ENCODE data around the gene TMEM120A.
A peak's percentile ranks its signal among the peaks of the same experiment; 100 is the strongest.

Gene TMEM120A

DNA sequence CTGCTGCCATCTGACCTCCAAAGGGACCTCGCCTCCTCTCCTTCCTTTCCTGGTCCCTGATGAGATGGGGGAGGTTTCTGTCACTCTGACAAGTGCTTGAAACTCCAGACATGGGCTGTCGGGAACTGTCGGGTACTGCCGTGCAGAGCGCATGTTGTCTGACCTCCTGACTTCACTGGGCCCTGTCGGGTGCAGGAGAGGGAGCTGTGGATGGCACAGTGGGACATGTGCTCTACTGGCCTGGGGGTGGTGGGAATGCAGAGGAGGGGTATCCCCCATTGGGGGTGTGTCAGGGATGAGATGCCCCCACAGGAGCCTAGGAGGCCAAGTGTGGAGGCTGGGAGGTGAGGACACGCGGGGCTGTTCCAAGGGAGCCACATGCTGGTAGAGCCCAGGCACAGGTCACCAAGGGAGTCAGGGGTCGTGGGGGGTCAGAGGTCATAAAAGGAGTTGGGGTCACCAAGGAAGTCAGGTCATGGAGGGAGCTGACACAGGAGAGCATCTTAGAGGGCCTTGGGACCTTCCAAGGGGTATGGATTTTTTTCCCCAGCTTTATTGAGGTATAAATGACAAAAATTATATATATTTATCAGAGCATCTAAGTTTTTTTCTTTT is 30.9 kb downstream of the TMEM120A start:
- Histone ChIP-seq H4K20me1 (peaks cover 25% of the 10 kb centered on the region), H3K36me3 (peaks cover 64% of the 10 kb centered on the region), H3K4me3 (no peak overlapping the region), H3K9ac (no peak overlapping the region), H3K4me2 (no peak overlapping the region), H3K27me3 (no peaks in the 10 kb centered on the region), H3K9me3 (no peaks in the 10 kb centered on the region), H3K4me1 (peaks cover 38% of the 10 kb centered on the region), H3K27ac (no peak overlapping the region)
- no peak for TF ChIP-seq Cebpa-rat (IDR thresholded peaks at IDR 0.05)

DNA sequence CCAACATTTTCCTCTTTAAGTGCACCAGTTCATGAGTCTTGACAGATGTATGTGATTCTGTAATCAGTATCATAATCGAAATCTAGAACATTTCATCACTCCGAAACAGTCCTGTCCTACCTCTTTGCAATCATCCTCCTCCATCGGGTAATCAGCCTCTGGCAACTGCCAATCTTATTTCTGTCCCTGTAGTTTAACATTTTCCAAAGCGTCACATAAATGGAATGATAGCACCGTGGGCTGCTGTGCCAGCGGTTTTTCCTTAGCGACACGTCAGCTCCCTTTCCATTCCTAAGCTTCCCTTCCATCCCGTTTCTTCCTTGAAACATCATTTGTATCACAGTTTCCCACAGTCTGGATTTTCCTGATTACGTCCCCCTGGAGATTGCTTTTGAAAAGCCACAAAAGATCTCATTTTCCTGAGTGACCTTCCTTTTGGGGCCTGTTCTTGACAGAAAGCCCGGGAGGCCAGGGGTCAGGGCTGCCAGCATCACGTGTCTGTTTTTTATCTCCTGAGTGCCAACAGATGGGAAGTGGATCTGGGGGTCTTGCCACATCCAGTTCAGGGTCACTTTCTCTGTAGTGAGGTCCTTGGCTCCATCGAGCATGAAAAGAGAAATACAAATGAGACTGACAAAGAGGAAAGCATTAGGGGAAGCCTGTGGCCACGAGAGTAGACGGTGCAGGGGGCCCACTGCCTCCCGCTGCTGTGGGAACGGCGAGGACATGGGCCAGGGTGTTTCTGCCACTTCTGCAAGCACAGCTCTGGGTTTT is 31.6 kb downstream of the TMEM120A start:
- Histone ChIP-seq H4K20me1 (peaks cover 24% of the 10 kb centered on the region; the same call in 1 of the 2 replicates), H3K27ac (no peak overlapping the region), H3K27me3 (no peaks in the 10 kb centered on the region), H3K36me3 (peaks cover 64% of the 10 kb centered on the region), H3K4me1 (peaks cover 37% of the 10 kb centered on the region), H3K9me3 (no peaks in the 10 kb centered on the region), H3K9ac (no peak overlapping the region), H3K4me3 (no peak overlapping the region), H3K4me2 (no peak overlapping the region)
- no peak for TF ChIP-seq Cebpa-rat (IDR thresholded peaks at IDR 0.05)

DNA sequence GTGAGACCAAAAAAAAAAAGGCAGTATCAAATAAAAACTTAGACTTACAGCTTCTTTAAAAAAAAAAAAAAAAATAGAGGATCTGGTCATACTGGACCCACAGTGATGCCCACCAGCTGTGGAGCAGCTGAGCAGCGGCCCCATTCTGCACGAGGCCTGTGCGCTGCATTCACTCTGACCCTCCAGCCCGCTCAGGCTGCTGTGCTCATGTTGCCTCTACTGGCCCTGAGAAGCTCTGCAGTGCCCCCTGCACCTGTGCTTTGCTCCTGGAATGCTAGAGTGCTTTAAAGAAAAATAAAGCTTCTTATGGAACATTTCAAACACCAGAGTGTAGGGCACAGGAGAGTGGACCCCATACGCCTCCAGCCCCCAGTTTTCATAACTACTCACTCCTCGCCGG is 33.2 kb downstream of the TMEM120A start:
- no peak for TF ChIP-seq Cebpa-rat (IDR thresholded peaks at IDR 0.05)
- Histone ChIP-seq H3K4me1 (peaks cover 27% of the 10 kb centered on the region), H3K9me3 (no peaks in the 10 kb centered on the region), H3K4me2 (no peak overlapping the region), H4K20me1 (peaks cover 22% of the 10 kb centered on the region), H3K27me3 (no peaks in the 10 kb centered on the region), H3K9ac (no peak overlapping the region), H3K27ac (no peak overlapping the region), H3K4me3 (no peak overlapping the region), H3K36me3 (peaks cover 70% of the 10 kb centered on the region)

DNA sequence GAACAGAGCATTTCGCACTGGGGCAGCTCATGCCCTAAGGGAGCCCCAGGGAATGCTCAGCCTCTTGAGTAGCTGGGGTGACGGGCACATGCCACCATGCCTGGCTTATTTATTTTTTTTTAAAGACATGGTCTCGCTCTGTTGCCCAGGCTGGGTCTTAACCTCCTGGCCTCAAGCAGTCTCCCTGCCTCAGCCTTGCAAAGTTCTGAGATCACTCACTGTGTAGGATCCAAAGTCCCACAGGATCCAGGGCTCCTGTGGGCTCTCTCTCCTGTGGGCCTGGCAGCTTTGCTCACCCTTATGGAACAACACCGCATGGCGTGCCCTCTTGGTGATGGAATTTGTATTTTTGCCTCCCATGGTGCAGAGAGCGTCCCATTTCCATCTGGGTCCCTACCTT is 34.0 kb downstream of the TMEM120A start:
- Histone ChIP-seq H3K9ac (no peak overlapping the region), H3K4me2 (peak overlapping the region; percentile 21; the same call in 1 of the 2 replicates), H3K36me3 (peaks cover 72% of the 10 kb centered on the region), H3K27ac (no peak overlapping the region), H3K4me3 (no peak overlapping the region), H3K9me3 (no peaks in the 10 kb centered on the region), H3K27me3 (no peaks in the 10 kb centered on the region), H4K20me1 (peaks cover 26% of the 10 kb centered on the region), H3K4me1 (peaks cover 24% of the 10 kb centered on the region)
- no peak for TF ChIP-seq Cebpa-rat (IDR thresholded peaks at IDR 0.05)

DNA sequence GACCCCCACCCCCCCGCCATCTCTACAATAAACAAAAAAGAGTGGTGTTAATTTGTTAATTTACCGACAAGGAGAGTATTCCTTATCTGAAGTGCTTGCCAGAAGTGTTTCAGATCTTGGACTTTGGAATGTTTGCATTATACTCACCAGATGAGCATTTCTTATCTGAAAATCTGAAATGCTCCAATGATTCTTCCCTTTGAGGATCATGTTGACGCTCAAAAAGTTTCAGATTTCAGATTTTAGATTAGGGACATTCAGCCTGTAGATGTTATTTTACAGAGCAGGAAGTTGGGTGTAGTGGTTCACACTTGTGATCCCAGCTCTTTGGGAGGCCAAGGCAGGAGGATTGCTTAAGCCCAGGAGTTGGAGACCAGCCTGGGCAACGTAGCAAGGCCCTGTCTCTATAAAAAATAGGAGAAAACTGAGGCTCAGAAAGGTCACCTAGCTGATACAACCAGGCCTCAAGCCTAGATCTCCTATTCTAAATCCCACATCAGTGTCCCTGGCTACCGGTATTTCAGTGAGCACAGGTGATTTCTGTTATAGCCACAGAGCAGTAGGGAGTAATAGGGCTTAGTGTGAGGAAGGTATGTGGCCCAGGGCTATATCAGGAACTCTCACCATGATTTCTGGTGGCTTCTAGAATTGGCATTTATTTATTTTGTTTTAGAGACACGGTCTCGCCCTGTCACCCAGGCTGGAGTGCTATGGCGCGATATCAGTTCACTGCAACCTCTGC is 35.4 kb downstream of the TMEM120A start:
- peaks cover 40% of the 10 kb centered on the region for H4K20me1 ChIP-seq
- no peak overlapping the region for H3K4me2 ChIP-seq
- no peak for TF ChIP-seq Cebpa-rat (IDR thresholded peaks at IDR 0.05)
- no peak overlapping the region for H3K27ac ChIP-seq
- H3K27me3 ChIP-seq = no peaks in the 10 kb centered on the region
- no peak overlapping the region for H3K4me3 ChIP-seq
- peaks cover 30% of the 10 kb centered on the region for H3K4me1 ChIP-seq
- H3K9ac ChIP-seq = no peak overlapping the region
- peaks cover 80% of the 10 kb centered on the region for H3K36me3 ChIP-seq
- H3K9me3 ChIP-seq = no peaks in the 10 kb centered on the region

DNA sequence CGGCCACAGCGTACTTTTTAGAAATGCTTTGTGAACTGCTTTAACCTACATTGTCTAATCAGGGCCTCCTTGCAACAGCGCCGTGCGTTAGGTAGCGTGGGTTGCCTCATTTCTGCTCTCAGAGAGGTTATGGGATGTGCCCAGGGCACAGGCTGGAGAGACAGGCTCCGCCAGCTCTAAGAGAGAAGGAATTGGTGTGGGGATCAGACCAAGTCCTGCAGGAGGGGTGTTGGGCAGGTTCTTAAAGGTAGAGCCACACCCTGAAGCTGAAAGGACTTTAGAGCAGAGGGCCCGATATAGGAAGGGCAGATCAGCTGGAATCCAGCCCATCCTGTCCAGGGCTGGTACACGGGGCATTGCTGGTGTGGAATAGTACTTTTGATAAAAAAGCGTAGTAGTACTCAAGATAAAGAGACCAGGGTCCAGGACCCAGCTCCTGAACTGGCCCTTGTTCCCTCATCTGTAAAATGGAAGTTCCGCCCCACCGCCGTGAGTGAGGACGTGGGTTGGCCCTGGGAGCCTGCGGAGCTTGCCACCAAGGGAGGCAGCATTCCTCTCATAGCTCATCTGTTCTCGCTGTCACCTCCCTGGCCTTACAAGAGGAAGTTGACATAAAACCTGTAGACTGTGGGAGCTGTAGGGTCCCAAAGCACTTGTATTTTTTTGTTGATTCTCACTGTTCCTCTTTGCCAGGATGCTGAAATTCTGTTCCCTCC is 37.2 kb downstream of the TMEM120A start:
- no peak overlapping the region for H3K4me3 ChIP-seq
- TF ChIP-seq Cebpa-rat (IDR thresholded peaks at IDR 0.05) = no peak
- peaks cover 80% of the 10 kb centered on the region for H3K36me3 ChIP-seq
- no peaks in the 10 kb centered on the region for H3K9me3 ChIP-seq
- no peak overlapping the region for H3K27ac ChIP-seq
- H3K27me3 ChIP-seq = no peaks in the 10 kb centered on the region
- peaks cover 40% of the 10 kb centered on the region for H4K20me1 ChIP-seq
- H3K4me2 ChIP-seq = no peak overlapping the region
- peaks cover 22% of the 10 kb centered on the region for H3K4me1 ChIP-seq
- H3K9ac ChIP-seq = no peak overlapping the region

DNA sequence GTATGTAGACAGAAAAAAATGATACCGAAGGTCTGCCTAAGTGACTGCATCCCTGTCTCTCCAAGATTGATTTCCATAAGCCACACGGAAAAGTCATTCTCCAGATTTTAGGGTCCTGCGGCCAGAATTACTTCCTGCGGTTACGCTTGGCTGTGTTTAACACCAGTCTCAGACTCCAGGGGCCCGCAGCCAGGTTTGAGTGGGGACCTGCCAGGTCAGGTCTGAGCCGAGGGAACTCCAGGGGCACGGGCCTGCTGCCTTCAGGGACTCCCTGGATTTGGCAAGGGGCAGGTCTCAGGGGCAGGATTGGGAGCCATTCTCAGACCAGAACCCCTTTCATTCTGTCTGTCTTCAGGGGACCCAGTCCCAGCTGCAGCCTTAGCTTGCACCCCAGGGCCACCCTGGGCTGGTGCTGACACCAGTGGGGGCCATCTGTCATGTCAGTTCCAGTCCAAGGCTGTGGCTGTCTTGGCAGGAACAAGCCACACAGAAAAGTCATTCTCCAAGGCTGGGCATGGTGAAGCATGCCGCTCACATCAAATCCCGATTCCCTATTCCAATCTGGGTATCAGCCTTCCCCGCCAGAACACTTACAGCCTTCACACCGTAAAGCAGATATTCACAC is 39.0 kb downstream of the TMEM120A start:
- Histone ChIP-seq H3K4me3 (no peak overlapping the region), H4K20me1 (peaks cover 38% of the 10 kb centered on the region), H3K9ac (no peak overlapping the region), H3K4me1 (peaks cover 16% of the 10 kb centered on the region), H3K27me3 (no peaks in the 10 kb centered on the region), H3K27ac (no peak overlapping the region), H3K36me3 (peaks cover 67% of the 10 kb centered on the region), H3K9me3 (no peaks in the 10 kb centered on the region), H3K4me2 (peak overlapping the region; percentile 32)
- no peak for TF ChIP-seq Cebpa-rat (IDR thresholded peaks at IDR 0.05)

DNA sequence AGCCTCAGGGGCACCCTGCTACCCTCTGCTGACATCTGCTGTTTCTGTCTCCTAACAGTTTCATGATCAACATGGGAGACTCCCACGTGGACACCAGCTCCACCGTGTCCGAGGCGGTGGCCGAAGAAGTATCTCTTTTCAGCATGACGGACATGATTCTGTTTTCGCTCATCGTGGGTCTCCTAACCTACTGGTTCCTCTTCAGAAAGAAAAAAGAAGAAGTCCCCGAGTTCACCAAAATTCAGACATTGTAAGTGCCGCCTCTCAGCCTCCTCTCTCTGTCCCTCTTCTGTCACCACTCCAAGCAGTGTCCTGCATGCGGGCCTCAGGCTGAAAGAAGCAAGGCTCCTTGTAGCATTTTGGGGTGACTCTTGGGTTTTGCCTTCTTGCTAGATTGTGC is 40.5 kb downstream of the TMEM120A start:
- Histone ChIP-seq H3K36me3 (peaks cover 56% of the 10 kb centered on the region), H3K9ac (no peak overlapping the region), H3K4me2 (no peak overlapping the region), H4K20me1 (peaks cover 50% of the 10 kb centered on the region), H3K27ac (no peak overlapping the region), H3K4me1 (peaks cover 9% of the 10 kb centered on the region), H3K4me3 (no peak overlapping the region), H3K27me3 (no peaks in the 10 kb centered on the region), H3K9me3 (no peaks in the 10 kb centered on the region)
- no peak for TF ChIP-seq Cebpa-rat (IDR thresholded peaks at IDR 0.05)

DNA sequence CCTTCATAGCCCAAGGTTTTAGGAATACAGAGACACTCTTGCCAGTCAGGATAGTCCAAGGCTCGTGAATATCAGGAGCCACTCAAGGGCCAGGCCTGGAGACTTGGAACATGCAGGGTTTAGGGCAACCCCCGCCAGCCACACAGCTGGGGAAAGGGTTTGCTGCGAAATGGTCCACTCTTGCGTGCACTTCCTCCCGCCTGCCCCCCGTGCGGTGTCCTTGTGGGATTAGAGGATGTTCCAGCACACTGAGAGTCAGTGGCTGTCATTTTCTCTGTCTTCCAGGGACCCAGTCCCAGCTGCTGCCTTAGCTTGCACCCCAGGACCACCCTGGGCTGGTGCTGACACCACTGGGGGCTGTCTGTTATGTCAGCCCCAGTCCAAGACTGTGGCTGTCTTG is 41.0 kb downstream of the TMEM120A start:
- Histone ChIP-seq H3K27ac (no peak overlapping the region), H3K4me2 (no peak overlapping the region), H3K36me3 (peaks cover 51% of the 10 kb centered on the region), H4K20me1 (peaks cover 56% of the 10 kb centered on the region), H3K27me3 (no peaks in the 10 kb centered on the region), H3K4me3 (no peak overlapping the region), H3K9me3 (no peaks in the 10 kb centered on the region), H3K4me1 (peaks cover 9% of the 10 kb centered on the region), H3K9ac (no peak overlapping the region)
- TF ChIP-seq Cebpa-rat (IDR thresholded peaks at IDR 0.05) = no peak

Measured in BLaER1 (cell line).